ENCODE measurements around the gene ZMYND12.

Gene ZMYND12

GRCh38 chr1:42424201-42424600 is 31.6 kb downstream of the ZMYND12 start:
- DNase-seq = no peak
- H3K4me3 ChIP-seq (ENCODE audit: insufficient read depth, low read depth, low read length, poor library complexity, severe bottlenecking) = no peak overlapping the region
- H3K36me3 ChIP-seq (ENCODE audit: control insufficient read depth, insufficient read depth, low read length) = no peaks in the 10 kb centered on the region
- no peaks in the 10 kb centered on the region for H3K9me3 ChIP-seq (ENCODE audit: control insufficient read depth, low read length)
- no peak overlapping the region for H3K27ac ChIP-seq (ENCODE audit: insufficient read depth, low read length, poor library complexity, severe bottlenecking)
- no peaks in the 10 kb centered on the region for H3K4me1 ChIP-seq (ENCODE audit: control insufficient read depth, insufficient read depth, low read length, poor library complexity, severe bottlenecking)
- H3K27me3 ChIP-seq (replicated peaks; ENCODE audit: control insufficient read depth, insufficient read depth, low read length, poor library complexity, severe bottlenecking) = no peaks in the 10 kb centered on the region

- H3K36me3 ChIP-seq (ENCODE audit: control insufficient read depth, insufficient read depth, low read length) = no peaks in the 10 kb centered on the region
- no peak for DNase-seq
- H3K9me3 ChIP-seq (ENCODE audit: control insufficient read depth, low read length) = no peaks in the 10 kb centered on the region
- H3K27ac ChIP-seq (ENCODE audit: insufficient read depth, low read length, poor library complexity, severe bottlenecking) = no peak overlapping the region
- no peaks in the 10 kb centered on the region for H3K4me1 ChIP-seq (ENCODE audit: control insufficient read depth, insufficient read depth, low read length, poor library complexity, severe bottlenecking)
- no peak overlapping the region for H3K4me3 ChIP-seq (ENCODE audit: insufficient read depth, low read depth, low read length, poor library complexity, severe bottlenecking)
- no peaks in the 10 kb centered on the region for H3K27me3 ChIP-seq (replicated peaks; ENCODE audit: control insufficient read depth, insufficient read depth, low read length, poor library complexity, severe bottlenecking)
Observed at GRCh38 chr1:42423681-42424080, 32.1 kb downstream of the ZMYND12 start.

- Histone ChIP-seq H3K9me3 (ENCODE audit: control insufficient read depth, low read length) (no peaks in the 10 kb centered on the region), H3K4me3 (ENCODE audit: insufficient read depth, low read depth, low read length, poor library complexity, severe bottlenecking) (no peak overlapping the region), H3K27me3 (replicated peaks; ENCODE audit: control insufficient read depth, insufficient read depth, low read length, poor library complexity, severe bottlenecking) (no peaks in the 10 kb centered on the region), H3K4me1 (ENCODE audit: control insufficient read depth, insufficient read depth, low read length, poor library complexity, severe bottlenecking) (no peaks in the 10 kb centered on the region), H3K36me3 (ENCODE audit: control insufficient read depth, insufficient read depth, low read length) (no peaks in the 10 kb centered on the region), H3K27ac (ENCODE audit: insufficient read depth, low read length, poor library complexity, severe bottlenecking) (no peak overlapping the region)
- no peak for DNase-seq
Observed at GRCh38 chr1:42422737-42423136, 33.1 kb downstream of the ZMYND12 start.

- Histone ChIP-seq H3K9me3 (ENCODE audit: control insufficient read depth, low read length) (no peaks in the 10 kb centered on the region), H3K27me3 (replicated peaks; ENCODE audit: control insufficient read depth, insufficient read depth, low read length, poor library complexity, severe bottlenecking) (no peaks in the 10 kb centered on the region), H3K4me3 (ENCODE audit: insufficient read depth, low read depth, low read length, poor library complexity, severe bottlenecking) (no peak overlapping the region), H3K36me3 (ENCODE audit: control insufficient read depth, insufficient read depth, low read length) (no peaks in the 10 kb centered on the region), H3K4me1 (ENCODE audit: control insufficient read depth, insufficient read depth, low read length, poor library complexity, severe bottlenecking) (no peaks in the 10 kb centered on the region), H3K27ac (ENCODE audit: insufficient read depth, low read length, poor library complexity, severe bottlenecking) (no peak overlapping the region)
- no peak for DNase-seq
Observed at GRCh38 chr1:42420911-42421585, 34.8 kb downstream of the ZMYND12 start.

GRCh38 chr1:42420121-42420520 is 35.7 kb downstream of the ZMYND12 start:
- Histone ChIP-seq H3K27me3 (replicated peaks; ENCODE audit: control insufficient read depth, insufficient read depth, low read length, poor library complexity, severe bottlenecking) (no peaks in the 10 kb centered on the region), H3K27ac (ENCODE audit: insufficient read depth, low read length, poor library complexity, severe bottlenecking) (no peak overlapping the region), H3K9me3 (ENCODE audit: control insufficient read depth, low read length) (no peaks in the 10 kb centered on the region), H3K4me1 (ENCODE audit: control insufficient read depth, insufficient read depth, low read length, poor library complexity, severe bottlenecking) (no peaks in the 10 kb centered on the region), H3K4me3 (ENCODE audit: insufficient read depth, low read depth, low read length, poor library complexity, severe bottlenecking) (no peak overlapping the region), H3K36me3 (ENCODE audit: control insufficient read depth, insufficient read depth, low read length) (no peaks in the 10 kb centered on the region)
- no peak for DNase-seq

GRCh38 chr1:42419126-42419821 is 36.5 kb downstream of the ZMYND12 start:
- Histone ChIP-seq H3K4me1 (ENCODE audit: control insufficient read depth, insufficient read depth, low read length, poor library complexity, severe bottlenecking) (no peaks in the 10 kb centered on the region), H3K4me3 (ENCODE audit: insufficient read depth, low read depth, low read length, poor library complexity, severe bottlenecking) (no peak overlapping the region), H3K27me3 (replicated peaks; ENCODE audit: control insufficient read depth, insufficient read depth, low read length, poor library complexity, severe bottlenecking) (no peaks in the 10 kb centered on the region), H3K9me3 (ENCODE audit: control insufficient read depth, low read length) (no peaks in the 10 kb centered on the region), H3K36me3 (ENCODE audit: control insufficient read depth, insufficient read depth, low read length) (no peaks in the 10 kb centered on the region), H3K27ac (ENCODE audit: insufficient read depth, low read length, poor library complexity, severe bottlenecking) (no peak overlapping the region)
- no peak for DNase-seq

- Histone ChIP-seq H3K27ac (ENCODE audit: insufficient read depth, low read length, poor library complexity, severe bottlenecking) (no peak overlapping the region), H3K27me3 (replicated peaks; ENCODE audit: control insufficient read depth, insufficient read depth, low read length, poor library complexity, severe bottlenecking) (no peaks in the 10 kb centered on the region), H3K4me3 (ENCODE audit: insufficient read depth, low read depth, low read length, poor library complexity, severe bottlenecking) (no peak overlapping the region), H3K4me1 (ENCODE audit: control insufficient read depth, insufficient read depth, low read length, poor library complexity, severe bottlenecking) (no peaks in the 10 kb centered on the region), H3K36me3 (ENCODE audit: control insufficient read depth, insufficient read depth, low read length) (no peaks in the 10 kb centered on the region), H3K9me3 (ENCODE audit: control insufficient read depth, low read length) (no peaks in the 10 kb centered on the region)
- DNase-seq = no peak
Observed at GRCh38 chr1:42418516-42418915, 37.3 kb downstream of the ZMYND12 start.

- Histone ChIP-seq H3K27ac (ENCODE audit: insufficient read depth, low read length, poor library complexity, severe bottlenecking) (no peak overlapping the region), H3K9me3 (ENCODE audit: control insufficient read depth, low read length) (no peaks in the 10 kb centered on the region), H3K4me1 (ENCODE audit: control insufficient read depth, insufficient read depth, low read length, poor library complexity, severe bottlenecking) (no peaks in the 10 kb centered on the region), H3K27me3 (replicated peaks; ENCODE audit: control insufficient read depth, insufficient read depth, low read length, poor library complexity, severe bottlenecking) (no peaks in the 10 kb centered on the region), H3K4me3 (ENCODE audit: insufficient read depth, low read depth, low read length, poor library complexity, severe bottlenecking) (no peak overlapping the region), H3K36me3 (ENCODE audit: control insufficient read depth, insufficient read depth, low read length) (no peaks in the 10 kb centered on the region)
- DNase-seq = no peak
Observed at GRCh38 chr1:42417166-42417565, 38.7 kb downstream of the ZMYND12 start.

- no peak for DNase-seq
- no peaks in the 10 kb centered on the region for H3K4me1 ChIP-seq (ENCODE audit: control insufficient read depth, insufficient read depth, low read length, poor library complexity, severe bottlenecking)
- no peak overlapping the region for H3K4me3 ChIP-seq (ENCODE audit: insufficient read depth, low read depth, low read length, poor library complexity, severe bottlenecking)
- no peaks in the 10 kb centered on the region for H3K36me3 ChIP-seq (ENCODE audit: control insufficient read depth, insufficient read depth, low read length)
- no peak overlapping the region for H3K27ac ChIP-seq (ENCODE audit: insufficient read depth, low read length, poor library complexity, severe bottlenecking)
- no peaks in the 10 kb centered on the region for H3K9me3 ChIP-seq (ENCODE audit: control insufficient read depth, low read length)
- H3K27me3 ChIP-seq (replicated peaks; ENCODE audit: control insufficient read depth, insufficient read depth, low read length, poor library complexity, severe bottlenecking) = no peaks in the 10 kb centered on the region
Observed at GRCh38 chr1:42414551-42415496, 41.0 kb downstream of the ZMYND12 start.

Measured in effector memory CD4-positive, alpha-beta T cell (primary cell).